PC-9 (cell line): Measurements from ENCODE around the gene GPX5. TPM values are rescaled to one million over a fixed set of nuclear protein-coding genes. Genes with fewer than 3 reads are reported as not detected.

Experiments
- BruUV-seq: library from RNA; stranded (reverse); fragments of 400-500 nt; replicated peaks from 2 replicates; lab custom pipeline; 2021; lab: Mats Ljungman, UMichigan
- CTCF ChIA-PET: fragments of 300-600 bp; sonication (Branson Sonifier 250); formaldehyde crosslinking; loops from one replicate; lab custom pipeline; 2022; ENCODE audit warnings: antibody characterized with exemption; lab: Charles Lee
- POLR2A ChIA-PET: fragments of 300-600 bp; sonication (Branson Sonifier 250); formaldehyde crosslinking; loops from one replicate; lab custom pipeline; 2022; ENCODE audit warnings: antibody characterized with exemption; ENCODE audit not compliant: unreplicated experiment; lab: Charles Lee
- DNase-seq, 2 experiments: peaks; one replicate each; pipeline versions ENCODE4 v3.0.0 to v3.0.0-alpha.2; 2015 to 2022; ENCODE audit warnings: mixed read lengths in 1 of 2
- H2AFZ ChIP-seq: fragments of 200-600 bp; sonication (generic); 2 replicates; pipeline ENCODE4 v1.8.1; 2017; ENCODE audit warnings: antibody characterized with exemption
- H3F3A ChIP-seq: fragments of 200-600 bp; sonication (generic); 2 replicates; pipeline ENCODE4 v1.8.1; 2017; ENCODE audit warnings: antibody characterized with exemption, mild to moderate bottlenecking, low read depth; ENCODE audit not compliant: insufficient read depth
- H3K27ac ChIP-seq: fragments of 200-600 bp; sonication (generic); 2 replicates; pipeline ENCODE4 v1.6.1; 2016; ENCODE audit warnings: mixed run types
- H3K27me3 ChIP-seq: fragments of 200-600 bp; sonication (generic); 2 replicates; pipeline ENCODE4 v1.6.1; 2016; ENCODE audit warnings: low read depth, mixed run types; ENCODE audit not compliant: insufficient read depth
- H3K36me3 ChIP-seq: fragments of 200-600 bp; sonication (generic); 2 replicates; pipeline ENCODE4 v1.6.1; 2016; ENCODE audit warnings: low read depth, mixed run types
- H3K4me1 ChIP-seq: fragments of 200-600 bp; sonication (generic); replicated peaks from 2 replicates; pipeline ENCODE4 v1.6.1; 2016; ENCODE audit warnings: mixed run types; ENCODE audit not compliant: insufficient read depth
- H3K4me2 ChIP-seq: fragments of 200-600 bp; sonication (generic); 2 replicates; pipeline ENCODE4 v1.6.1; 2017; ENCODE audit warnings: mixed run types
- H3K4me3 ChIP-seq: fragments of 200-600 bp; sonication (generic); 2 replicates; pipeline ENCODE4 v1.6.1; 2016; ENCODE audit warnings: mixed run types
- H3K79me2 ChIP-seq: fragments of 200-600 bp; sonication (generic); 2 replicates; pipeline ENCODE4 v1.6.1; 2017; ENCODE audit warnings: low read depth, mixed run types
- H3K9me2 ChIP-seq: fragments of 200-600 bp; sonication (generic); 2 replicates; pipeline ENCODE4 v1.8.1; 2017; ENCODE audit warnings: mild to moderate bottlenecking; ENCODE audit not compliant: insufficient read depth
- H3K9me3 ChIP-seq: fragments of 200-600 bp; sonication (generic); 2 replicates; pipeline ENCODE4 v1.8.1; 2016; ENCODE audit warnings: low read depth; ENCODE audit not compliant: insufficient read depth
- H4K20me1 ChIP-seq: fragments of 200-600 bp; sonication (generic); 2 replicates; pipeline ENCODE4 v1.8.1; 2017; ENCODE audit not compliant: insufficient read depth
- CTCF ChIP-seq: fragments of 200-600 bp; sonication (generic); conservative IDR thresholded peaks from 2 replicates; pipeline ENCODE4 v1.6.1; 2017; ENCODE audit warnings: mixed run types, antibody characterized with exemption, mild to moderate bottlenecking, moderate library complexity
- EZH2 ChIP-seq: fragments of 200-600 bp; sonication (generic); IDR thresholded peaks from 2 replicates; pipeline ENCODE4 v1.8.0; 2017; ENCODE audit warnings: antibody characterized with exemption, low read depth
- intact Hi-C: fragments of 100-400 bp; cut with micrococcal nuclease; formaldehyde crosslinking; loops from one replicate; pipeline ENCODE4 v1.10.0; 2022; ENCODE audit not compliant: unreplicated experiment
- total RNA-seq: library from RNA; stranded (reverse); gene quantifications from 2 replicates; pipeline ENCODE4 v1.2.3, GENCODE V29; 2021

GPX5 gene
- total RNA-seq, 1 experiment from 2014 or later: not detected

- H3K4me2 ChIP-seq: no peak overlapping the region
- no peaks in the 10 kb centered on the region for H3K36me3 ChIP-seq
- no peak overlapping the region for H2AFZ ChIP-seq
- no peaks in the 10 kb centered on the region; the same call in 1 of the 2 replicates for H3K9me3 ChIP-seq
- no peaks in the 10 kb centered on the region for H3F3A ChIP-seq
- intact Hi-C loops: no loop called here
- ChIA-PET CTCF (no interaction called here), POLR2A (no interaction called here)
- no TSS peak for BruUV-seq
- no peaks in the 10 kb centered on the region for H4K20me1 ChIP-seq
- no peaks in the 10 kb centered on the region for H3K79me2 ChIP-seq
- H3K4me3 ChIP-seq: no peak overlapping the region
- DNase-seq: no peak
- TF ChIP-seq EZH2 (no peak), CTCF (no peak)
- H3K27ac ChIP-seq: no peak overlapping the region
- no peaks in the 10 kb centered on the region for H3K4me1 ChIP-seq
- no peaks in the 10 kb centered on the region for H3K9me2 ChIP-seq
- H3K27me3 ChIP-seq: peaks cover 25% of the 10 kb centered on the region; the same call in 1 of the 2 replicates
Observed at GRCh38 chr6:28523241-28523622, 2.4 kb upstream of the GPX5 start.

- POLR2A ChIA-PET: no interaction called here
- H3K27me3 ChIP-seq: peaks cover 20% of the 10 kb centered on the region; the same call in 1 of the 2 replicates
Observed at GRCh38 chr6:28530777-28531176, 5.1 kb downstream of the GPX5 start.

GRCh38 chr6:28531479-28532128, 5.9 kb downstream of the GPX5 start:
- ChIA-PET CTCF (no interaction called here), POLR2A (no interaction called here)
- H4K20me1 ChIP-seq: no peaks in the 10 kb centered on the region
- no peak overlapping the region for H3K4me3 ChIP-seq
- H3K9me3 ChIP-seq: no peaks in the 10 kb centered on the region; the same call in 1 of the 2 replicates
- H3K36me3 ChIP-seq: no peaks in the 10 kb centered on the region
- no peak overlapping the region for H2AFZ ChIP-seq
- H3K4me2 ChIP-seq: no peak overlapping the region
- no peak overlapping the region for H3K27ac ChIP-seq
- TF ChIP-seq EZH2 (no peak), CTCF (no peak)
- H3K4me1 ChIP-seq: no peaks in the 10 kb centered on the region
- no TSS peak for BruUV-seq
- intact Hi-C loops: no loop called here
- no peaks in the 10 kb centered on the region for H3F3A ChIP-seq
- H3K27me3 ChIP-seq: peaks cover 15% of the 10 kb centered on the region; the same call in 1 of the 2 replicates
- DNase-seq: no peak
- no peaks in the 10 kb centered on the region for H3K79me2 ChIP-seq
- H3K9me2 ChIP-seq: no peaks in the 10 kb centered on the region

More at GRCh38 chr6:28530777-28531176, 5.1 kb downstream of the GPX5 start:
- TF ChIP-seq CTCF (no peak), EZH2 (no peak)
- Histone ChIP-seq H3K9me3 (no peaks in the 10 kb centered on the region; the same call in 1 of the 2 replicates), H2AFZ (no peak overlapping the region), H3K36me3 (no peaks in the 10 kb centered on the region), H3F3A (no peaks in the 10 kb centered on the region), H3K79me2 (no peaks in the 10 kb centered on the region), H3K27ac (no peak overlapping the region), H3K4me3 (no peak overlapping the region), H3K9me2 (no peaks in the 10 kb centered on the region), H3K4me1 (no peaks in the 10 kb centered on the region), H3K4me2 (no peak overlapping the region), H4K20me1 (no peaks in the 10 kb centered on the region)
- DNase-seq: no peak
- intact Hi-C loops: no loop called here
- BruUV-seq: no TSS peak
- CTCF ChIA-PET: no interaction called here
